Measurements from ENCODE around the gene LRFN5.

The LRFN5 gene

GRCh38 chr14:41785696-41786095 lies 179.0 kb downstream of the LRFN5 start:
- no peak for FAIRE-seq

- FAIRE-seq, result no peak
Observed at GRCh38 chr14:41799817-41800216, 193.1 kb downstream of the LRFN5 start.

- no peak for FAIRE-seq
Observed at GRCh38 chr14:41805633-41806032, 199.0 kb downstream of the LRFN5 start.

GRCh38 chr14:41806366-41806975 lies 199.8 kb downstream of the LRFN5 start:
- no peak for FAIRE-seq

GRCh38 chr14:41810362-41810761 lies 203.7 kb downstream of the LRFN5 start:
- no peak for FAIRE-seq

GRCh38 chr14:41817626-41818025 lies 210.9 kb downstream of the LRFN5 start:
- no peak for FAIRE-seq

- no peak for FAIRE-seq
Observed at GRCh38 chr14:41824441-41824840, 217.8 kb downstream of the LRFN5 start.

GRCh38 chr14:41825622-41826021 lies 218.9 kb downstream of the LRFN5 start:
- no peak for FAIRE-seq

GRCh38 chr14:41830714-41831406 lies 224.2 kb downstream of the LRFN5 start:
- FAIRE-seq, result no peak

GRCh38 chr14:41839661-41840060 lies 233.0 kb downstream of the LRFN5 start:
- FAIRE-seq, result no peak

- no peak for FAIRE-seq
Observed at GRCh38 chr14:41859336-41859735, 252.7 kb downstream of the LRFN5 start.

GRCh38 chr14:41860586-41860985 lies 253.9 kb downstream of the LRFN5 start:
- no peak for FAIRE-seq

- FAIRE-seq, result no peak
Observed at GRCh38 chr14:41865894-41866293, 259.2 kb downstream of the LRFN5 start.

GRCh38 chr14:41868396-41868795 lies 261.7 kb downstream of the LRFN5 start:
- no peak for FAIRE-seq

- no peak for FAIRE-seq
Observed at GRCh38 chr14:41872931-41873685, 266.4 kb downstream of the LRFN5 start.

GRCh38 chr14:41873686-41874317 lies 267.1 kb downstream of the LRFN5 start:
- FAIRE-seq, result no peak

GRCh38 chr14:41875116-41875515 lies 268.4 kb downstream of the LRFN5 start:
- FAIRE-seq, result no peak

- no peak for FAIRE-seq
Observed at GRCh38 chr14:41878321-41878720, 271.6 kb downstream of the LRFN5 start.

GRCh38 chr14:41891624-41892023 lies 284.9 kb downstream of the LRFN5 start:
- FAIRE-seq, result no peak

- no peak for FAIRE-seq
Observed at GRCh38 chr14:41899416-41899815, 292.7 kb downstream of the LRFN5 start.

GRCh38 chr14:41900644-41901043 lies 294.0 kb downstream of the LRFN5 start:
- no peak for FAIRE-seq

GRCh38 chr14:41901089-41901488 lies 294.4 kb downstream of the LRFN5 start:
- no peak for FAIRE-seq

GRCh38 chr14:41905394-41905964 lies 298.8 kb downstream of the LRFN5 start:
- FAIRE-seq, result no peak
